Endometrial microvascular endothelial cells (primary cell): ENCODE measurements around the gene IDS. TPM values are rescaled to one million over a fixed set of nuclear protein-coding genes. Genes with fewer than 3 reads are reported as not detected.
"Not testable (repeated sequence)": the region's sequence is repeated elsewhere in the genome, so short reads cannot be mapped to it uniquely, and the experiment has no call there.

ENCODE experiments used
- in situ Hi-C: cut with HindIII; loops from 2 replicates; pipeline ENCODE4 v1.10.0; 2017; ENCODE audit warnings: low sequenced_read_pairs, low pct_unique_long_range_greater_than_20kb; ENCODE audit errors: inconsistent ontology term
- total RNA-seq: library from RNA; depleted of rRNA; stranded (reverse); fragments of >200 nt; gene quantifications from one replicate; pipeline ENCODE4 v1.2.3, GENCODE V29; 2015; ENCODE audit errors: inconsistent ontology term

The IDS gene
- total RNA-seq, 1 donor from 2014 or later = 33.8 TPM

DNA sequence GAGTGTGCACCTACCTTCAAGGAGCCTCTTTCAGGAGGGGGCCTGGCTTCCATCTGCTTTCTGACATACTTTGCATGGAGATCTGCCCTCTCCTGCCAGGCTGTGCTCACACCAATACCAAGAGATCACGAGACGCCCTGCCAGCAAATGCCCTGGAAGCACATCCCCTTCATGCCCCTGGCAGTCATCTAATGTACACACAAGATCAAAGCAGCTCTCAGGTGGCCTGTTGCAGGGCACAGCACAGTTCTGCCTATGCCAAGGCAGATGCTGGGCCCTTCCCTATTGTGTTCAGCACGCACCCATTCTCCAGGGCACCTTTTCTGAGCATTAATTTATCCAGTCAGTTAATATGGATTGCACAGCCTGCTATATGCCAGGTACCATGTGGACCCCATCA, 27.8 kb upstream of the IDS start:
- in situ Hi-C loops = not testable (repeated sequence)

GRCh38 chrX:149531599-149531998, 26.5 kb upstream of the IDS start:
- in situ Hi-C loops = no loop called here

- in situ Hi-C loops = no loop called here
These were observed 23.3 kb upstream of the IDS start for GRCh38 chrX:149528381-149528780.

- in situ Hi-C loops = no loop called here
These were observed 22.6 kb upstream of the IDS start for GRCh38 chrX:149527705-149528104.

- in situ Hi-C loops = not testable (repeated sequence)
These were observed 21.4 kb upstream of the IDS start for GRCh38 chrX:149526318-149527033.

- in situ Hi-C loops = not testable (repeated sequence)
These were observed 20.8 kb upstream of the IDS start for GRCh38 chrX:149525903-149526302.

- in situ Hi-C loops = not testable (repeated sequence)
These were observed 20.3 kb upstream of the IDS start for GRCh38 chrX:149525389-149525788.

- in situ Hi-C loops = no loop called here
These were observed 17.8 kb upstream of the IDS start for GRCh38 chrX:149522916-149523315.

DNA sequence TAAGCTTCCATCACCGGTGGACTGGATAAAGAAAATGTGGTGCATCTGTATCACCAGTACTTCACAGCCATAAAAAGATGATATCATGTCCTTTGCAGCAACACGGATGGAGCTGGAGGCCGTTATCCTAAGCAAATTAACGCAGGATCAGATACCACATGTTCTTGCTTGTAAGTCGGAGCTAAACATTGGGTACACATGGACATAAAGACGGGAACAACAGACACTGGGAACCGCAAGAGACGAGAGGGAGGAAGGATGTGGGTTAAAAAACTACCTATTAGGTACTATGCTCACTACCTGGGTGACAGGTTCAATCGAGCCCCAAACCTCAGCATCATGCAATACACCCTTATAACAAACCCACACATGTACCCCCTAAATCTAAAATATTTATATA, 16.3 kb upstream of the IDS start:
- in situ Hi-C loops = no loop called here

DNA sequence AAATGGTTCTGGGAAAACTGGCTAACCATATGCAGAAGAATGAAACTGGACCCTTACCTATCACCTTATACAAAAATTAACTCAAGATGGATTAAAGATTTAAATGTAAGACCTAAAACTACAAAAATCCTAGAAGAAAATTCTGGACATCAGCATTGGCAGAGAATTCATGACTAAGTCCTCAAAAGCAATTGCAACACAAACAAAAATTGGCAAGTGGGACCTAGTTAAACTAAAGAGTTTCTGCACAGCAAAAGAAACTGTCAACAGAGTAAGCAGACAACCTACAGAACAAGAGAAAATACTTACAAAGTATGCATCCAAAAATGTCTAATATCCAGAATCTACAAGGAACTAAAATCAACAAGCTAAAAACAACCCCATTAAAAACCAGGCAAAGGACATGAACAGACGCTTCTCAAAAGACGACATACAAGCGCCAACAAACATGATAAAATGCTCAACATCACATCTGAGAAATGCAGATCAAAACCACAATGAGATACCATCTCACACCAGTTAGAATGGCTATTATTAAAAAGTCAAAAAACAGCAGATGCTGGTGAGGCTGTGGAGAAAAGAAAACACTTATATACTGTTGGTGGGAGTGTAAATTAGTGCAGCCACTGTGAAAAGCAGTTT, 15.7 kb upstream of the IDS start:
- in situ Hi-C loops = not testable (repeated sequence)

- in situ Hi-C loops = no loop called here
These were observed 13.1 kb upstream of the IDS start for GRCh38 chrX:149518236-149518635.

- in situ Hi-C loops = no loop called here
These were observed 12.2 kb upstream of the IDS start for GRCh38 chrX:149517308-149517707.

- in situ Hi-C loops = no loop called here
These were observed 11.5 kb upstream of the IDS start for GRCh38 chrX:149516604-149517003.

DNA sequence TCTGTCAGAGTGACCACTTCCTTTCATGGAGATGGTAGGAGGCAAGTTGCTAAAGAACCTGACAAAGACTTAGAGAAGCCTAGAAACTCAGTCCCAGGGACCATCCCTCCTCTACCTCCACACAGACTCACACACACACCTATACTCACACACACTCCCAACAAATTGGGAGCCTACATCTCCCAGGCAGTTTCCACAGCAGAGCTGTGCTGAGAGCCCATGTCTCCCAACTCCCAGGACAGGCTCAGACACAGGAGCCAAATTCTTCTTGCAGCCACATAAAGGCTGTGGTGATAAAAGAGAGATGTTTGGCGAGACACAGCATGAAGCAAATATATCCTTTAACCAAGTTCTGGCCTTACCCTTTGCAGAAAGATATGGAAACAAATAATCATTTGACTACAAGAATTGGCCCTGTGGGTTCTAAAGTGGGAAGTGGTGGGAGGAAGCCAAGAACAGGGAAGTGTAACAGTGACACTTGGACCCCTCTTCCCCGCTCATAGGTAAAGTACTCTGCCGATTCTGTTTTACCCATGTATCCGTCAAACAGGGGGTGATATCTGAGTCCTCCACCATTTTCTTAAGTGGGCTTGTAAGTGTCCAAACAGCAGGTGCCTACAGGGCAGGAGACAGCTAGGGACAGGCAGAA, 11.0 kb upstream of the IDS start:
- in situ Hi-C loops = no loop called here

GRCh38 chrX:149513825-149514428, 8.8 kb upstream of the IDS start:
- in situ Hi-C loops = no loop called here

DNA sequence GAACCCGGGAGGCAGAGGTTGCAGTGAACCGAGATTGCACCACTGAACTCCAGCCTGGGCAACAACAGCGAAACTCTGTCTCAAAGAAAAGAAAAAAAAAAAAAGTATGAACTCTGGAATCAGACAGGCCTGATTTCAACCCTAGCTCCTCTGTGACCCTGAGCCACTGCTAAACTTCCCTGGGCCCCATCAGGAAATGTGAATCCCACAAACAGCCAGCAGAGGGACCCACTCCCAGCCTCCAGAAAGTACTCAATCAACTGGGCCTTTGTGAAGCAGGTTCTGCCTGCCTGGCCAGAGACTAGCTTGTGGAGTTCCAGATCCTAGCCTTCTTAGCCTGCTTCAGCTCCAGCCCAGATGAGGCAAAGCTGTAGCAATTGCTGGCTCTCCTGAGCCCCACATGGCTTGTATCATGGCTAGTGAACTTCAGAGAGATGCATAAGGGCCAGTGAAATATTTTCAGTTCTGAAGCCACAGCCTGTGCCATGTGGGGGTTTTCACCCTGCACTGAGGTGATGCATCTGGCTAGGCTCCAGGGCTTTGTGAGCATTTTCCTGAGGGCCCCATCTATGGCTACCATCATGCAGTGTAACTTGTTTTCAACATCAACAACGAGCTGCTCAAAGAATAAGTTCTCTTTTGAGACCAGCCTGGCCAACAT, 7.2 kb upstream of the IDS start:
- in situ Hi-C loops = no loop called here

GRCh38 chrX:149511081-149511480, 6.0 kb upstream of the IDS start:
- in situ Hi-C loops = no loop called here

DNA sequence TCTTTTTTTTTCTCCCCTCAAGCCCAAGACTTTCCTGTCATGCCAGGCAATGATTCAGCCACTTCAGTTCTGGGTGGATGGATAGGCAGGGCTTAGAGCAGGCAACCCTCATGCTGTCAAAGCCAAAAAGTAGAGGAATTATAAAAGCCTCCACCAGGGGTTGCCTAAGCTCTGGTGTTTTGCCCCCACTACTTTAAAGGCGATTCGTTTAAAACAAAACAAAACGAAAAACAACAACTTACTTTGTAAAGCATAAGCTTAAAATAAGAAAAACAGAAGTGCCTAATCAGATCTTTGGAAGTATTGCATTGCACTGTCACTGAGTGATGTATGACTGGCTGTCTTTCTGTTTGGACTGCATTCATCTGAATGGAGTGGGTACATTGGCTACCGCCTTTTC, 5.3 kb upstream of the IDS start:
- in situ Hi-C loops = no loop called here

DNA sequence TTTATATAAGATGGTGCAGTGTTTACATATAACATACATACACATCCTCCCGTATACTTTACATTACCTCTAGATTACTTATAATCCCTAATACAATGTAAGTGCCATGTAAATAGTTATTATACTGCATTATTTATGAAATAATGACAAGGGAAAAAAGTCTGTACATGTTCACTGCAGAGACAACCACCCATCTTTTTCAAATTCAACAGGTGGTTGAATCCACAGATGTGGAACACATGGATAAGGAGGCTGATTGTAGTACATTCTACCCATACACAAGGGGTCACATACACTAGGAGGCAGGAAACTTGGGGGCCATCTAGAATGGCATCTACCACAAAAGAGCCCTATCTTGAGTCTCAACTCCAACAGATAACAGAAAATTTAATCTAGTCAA, 3.4 kb upstream of the IDS start:
- in situ Hi-C loops = no loop called here
